C1 segment of cervical spinal cord (tissue), 14 donors: ENCODE data around the gene CDH13.

Experiments
- DNase-seq, 14 donors: peaks; one replicate each; lab custom pipeline; 2025; lab: John Stamatoyannopoulos, UW

Gene CDH13

DNA sequence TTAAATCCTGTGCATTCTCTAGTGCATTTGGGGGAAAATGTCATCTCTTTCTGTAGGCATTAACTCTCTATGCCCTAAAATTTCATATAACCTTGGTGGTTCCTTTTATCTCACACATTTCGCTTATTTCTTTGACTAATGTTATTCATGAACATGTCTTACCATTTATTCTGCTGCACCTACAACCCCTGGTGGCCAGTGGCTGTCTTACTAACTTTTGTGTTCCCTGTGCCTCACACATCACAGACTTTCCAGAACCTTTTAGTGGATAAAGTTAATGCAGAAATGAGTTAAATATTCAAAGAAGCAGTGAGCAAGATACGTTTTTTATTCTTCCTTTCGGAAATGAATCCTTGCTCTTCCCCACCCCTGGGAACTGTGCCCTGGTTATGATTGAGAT lies 111.9 kb downstream of the CDH13 start:
- DNase-seq = no peak

DNA sequence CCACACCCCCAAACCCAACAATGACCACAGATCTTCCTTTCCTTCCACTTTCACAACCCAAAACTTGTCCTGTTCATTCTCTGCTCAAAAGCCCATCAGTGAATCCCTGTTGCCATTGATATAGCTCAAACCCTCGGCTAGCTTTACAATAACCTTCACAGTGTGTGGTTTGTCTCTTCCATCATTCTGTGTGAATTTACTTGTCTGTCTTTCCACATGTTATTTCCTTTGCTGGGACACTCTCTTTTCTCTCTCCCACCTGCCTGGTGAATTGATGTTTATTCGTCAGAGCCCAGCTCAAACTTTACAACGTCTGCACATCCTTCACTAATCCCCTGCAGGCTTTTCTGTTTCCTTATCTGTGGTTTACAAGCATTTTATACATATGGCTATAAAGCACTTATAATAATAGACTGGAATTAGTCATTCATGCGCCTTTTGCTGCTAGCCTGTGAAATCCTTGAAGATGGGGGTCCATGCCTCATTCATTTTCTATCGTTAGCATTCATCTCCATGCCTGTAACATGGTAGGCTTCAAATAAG lies 114.4 kb downstream of the CDH13 start:
- no peak for DNase-seq

DNA sequence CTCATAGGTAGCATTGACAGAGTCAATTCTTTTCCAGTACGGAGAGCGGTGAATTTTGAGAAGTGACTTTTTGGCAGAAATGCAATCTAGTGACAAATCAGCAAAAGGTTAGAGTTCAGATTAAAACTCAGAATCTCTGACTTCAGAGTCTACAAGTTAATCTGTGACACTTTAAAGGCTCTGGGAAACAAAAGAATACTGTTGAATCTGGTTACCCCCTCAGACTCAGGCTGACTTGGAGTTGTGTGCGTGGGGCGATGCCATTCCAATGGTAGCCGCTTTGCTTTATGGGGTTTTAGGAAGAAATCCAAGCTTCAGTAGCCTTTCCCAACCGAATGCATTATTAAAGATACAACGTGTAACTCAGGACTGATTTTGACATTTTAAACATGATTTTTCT lies 118.2 kb downstream of the CDH13 start:
- DNase-seq = no peak

DNA sequence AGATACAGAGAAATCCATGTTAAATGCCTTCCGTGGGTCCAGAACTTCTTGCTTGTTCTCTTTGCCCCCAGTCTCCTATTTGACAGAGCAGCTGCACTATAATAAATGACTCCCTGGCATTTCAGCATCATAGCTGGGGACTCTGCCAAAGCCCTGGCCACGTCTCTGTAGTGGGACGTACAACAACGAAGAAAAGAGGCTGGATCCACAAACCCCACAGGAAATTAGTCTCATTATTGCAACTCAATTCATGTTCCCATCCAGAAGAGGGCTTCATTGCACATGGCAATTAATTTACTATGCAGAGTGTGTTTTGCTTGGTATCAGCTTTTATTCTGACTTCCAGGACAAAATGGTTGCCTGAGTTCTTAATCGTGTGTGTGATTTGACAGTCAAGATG lies 121.3 kb downstream of the CDH13 start:
- DNase-seq = no peak

DNA sequence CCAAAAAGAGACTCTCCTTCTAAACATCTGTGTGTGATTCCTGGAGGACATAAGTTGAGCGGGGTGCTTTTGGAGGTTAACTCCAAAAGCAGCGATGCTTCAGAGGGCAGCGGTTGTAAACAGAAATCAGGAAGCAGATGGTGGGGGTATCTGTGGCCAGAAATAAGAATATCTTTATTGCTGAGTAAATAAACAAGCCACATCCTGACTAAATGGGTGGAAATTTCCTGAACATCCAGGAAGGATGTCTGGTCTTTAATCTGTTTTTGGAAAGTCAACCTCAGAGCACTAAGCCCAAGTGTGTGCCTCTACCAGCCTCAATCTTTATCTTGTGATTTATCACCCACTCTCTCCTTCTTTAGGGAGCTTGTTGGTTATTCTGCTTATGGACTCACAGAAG lies 123.3 kb downstream of the CDH13 start:
- DNase-seq = no peak

DNA sequence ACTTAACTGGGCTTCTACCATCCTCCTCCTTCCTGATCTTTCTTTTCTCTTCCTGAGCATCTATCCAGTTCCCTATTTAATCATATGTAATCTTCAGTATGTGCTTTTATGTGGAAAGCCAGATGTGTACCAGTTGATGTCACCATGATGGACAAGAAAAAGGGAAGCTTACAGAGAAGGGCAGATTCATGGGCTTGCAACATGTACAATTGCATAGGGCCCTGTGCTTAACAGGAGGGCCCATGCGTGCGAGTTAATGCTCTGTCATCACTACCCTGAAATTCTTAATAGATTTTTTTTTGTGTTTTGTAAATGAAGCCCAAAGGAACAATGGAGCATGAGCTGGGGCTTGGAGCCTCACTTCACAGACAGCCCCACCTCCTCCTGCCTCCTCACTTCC lies 124.3 kb downstream of the CDH13 start:
- DNase-seq = no peak

DNA sequence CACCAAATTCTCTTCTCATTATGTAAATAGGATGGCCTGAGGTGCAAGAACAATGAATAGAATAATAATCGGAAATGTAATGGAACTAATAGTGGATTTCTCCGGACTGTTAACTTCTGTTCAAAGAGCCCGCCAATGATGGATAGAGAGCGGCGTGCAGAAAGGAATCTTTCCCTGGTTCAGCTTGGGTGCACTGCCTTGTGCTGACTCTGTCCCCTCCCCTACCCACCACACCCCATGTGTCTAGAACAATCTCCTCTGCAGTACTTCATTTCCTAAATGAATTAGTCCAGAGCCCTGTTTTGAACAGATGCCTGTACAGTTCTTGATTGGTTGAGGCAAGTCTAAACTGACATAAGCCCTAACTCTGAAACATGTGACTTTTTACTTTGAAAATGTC lies 125.4 kb downstream of the CDH13 start:
- DNase-seq = no peak

DNA sequence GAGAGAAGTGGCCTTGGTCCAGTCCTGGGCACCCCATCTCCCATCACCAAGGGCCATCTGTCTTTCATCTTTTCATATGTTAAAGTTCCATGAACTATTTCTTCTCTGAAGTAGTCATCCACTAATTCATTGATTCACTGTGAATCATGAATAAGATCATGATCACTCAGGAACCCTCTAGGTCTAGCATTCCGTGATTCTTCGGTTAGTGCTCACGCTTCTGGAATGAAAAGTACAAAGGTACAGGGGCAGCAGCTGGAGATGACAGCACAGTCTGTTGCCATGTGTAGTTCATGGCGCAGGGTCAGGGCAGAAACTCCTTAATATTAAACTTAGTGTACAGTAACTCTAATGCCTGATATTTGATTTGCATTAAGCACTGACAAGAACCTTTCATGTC lies 127.1 kb downstream of the CDH13 start:
- no peak for DNase-seq

DNA sequence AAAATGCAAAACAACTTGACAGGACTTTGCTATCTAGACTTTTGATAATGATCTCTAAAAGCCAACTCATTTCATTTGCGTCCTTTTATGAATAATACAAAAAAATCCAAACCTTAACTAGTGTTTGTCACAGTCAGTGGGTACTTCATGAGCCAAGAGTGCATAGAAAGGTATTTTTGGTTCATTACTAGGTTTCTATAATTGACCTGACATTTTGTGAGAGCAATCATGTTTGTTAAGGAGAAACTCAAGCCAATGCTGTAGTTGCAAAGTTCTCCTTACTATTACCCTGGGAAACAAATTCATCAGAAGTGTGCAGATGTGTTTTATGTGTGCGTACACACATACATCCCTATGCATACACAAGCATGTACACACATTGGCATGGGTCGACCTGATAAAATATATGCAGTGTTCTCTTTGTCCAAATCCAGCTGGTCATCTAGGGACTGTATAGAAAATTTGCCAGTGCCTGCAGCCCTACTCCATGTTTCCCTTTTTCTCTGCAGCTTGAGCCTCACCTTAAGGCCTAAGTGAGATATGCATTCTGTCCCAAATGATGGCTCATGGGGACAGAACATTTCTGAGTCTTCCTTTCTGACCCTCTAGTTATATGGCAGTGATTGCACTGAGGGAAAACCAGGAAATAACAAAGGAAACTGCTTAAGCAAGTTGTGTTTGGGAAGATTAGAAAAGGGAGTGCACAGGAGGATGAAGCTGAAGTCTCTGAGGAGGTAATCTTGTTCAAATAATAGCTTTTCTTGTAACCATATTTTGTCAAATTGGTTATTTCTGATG lies 128.1 kb downstream of the CDH13 start:
- no peak for DNase-seq

DNA sequence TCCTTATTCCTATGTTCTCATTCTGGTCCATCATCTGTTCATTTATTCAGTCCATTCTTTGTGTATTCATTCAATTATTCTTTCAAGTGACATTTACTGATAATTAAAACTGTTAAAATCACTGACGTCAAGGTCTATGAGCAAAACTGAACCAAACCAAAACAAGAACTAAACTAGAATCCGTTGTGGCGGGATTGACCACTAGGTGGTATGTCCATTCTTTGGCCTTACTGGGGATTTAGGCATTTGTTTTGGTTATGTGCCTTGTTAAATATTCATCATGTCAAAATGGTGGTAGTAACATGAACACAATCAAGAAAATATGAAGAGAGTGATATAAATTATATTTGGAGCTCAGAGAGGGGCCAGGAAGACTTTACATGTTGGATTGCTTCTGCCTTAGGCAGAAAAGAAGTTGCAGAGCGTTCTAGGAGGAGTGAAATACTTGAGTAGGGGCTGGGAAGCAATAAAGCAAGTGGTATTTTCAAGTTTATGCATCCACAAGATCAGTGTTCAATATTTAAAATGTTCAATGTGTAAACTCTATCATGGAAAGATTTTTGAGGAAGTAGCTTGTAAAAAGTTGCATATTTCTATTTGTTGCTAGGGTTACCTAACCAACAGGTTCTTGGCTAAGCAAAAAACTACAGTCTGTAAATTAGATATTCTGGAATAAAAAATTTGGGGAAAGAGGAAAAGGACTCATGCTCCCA lies 129.0 kb downstream of the CDH13 start:
- DNase-seq = no peak

DNA sequence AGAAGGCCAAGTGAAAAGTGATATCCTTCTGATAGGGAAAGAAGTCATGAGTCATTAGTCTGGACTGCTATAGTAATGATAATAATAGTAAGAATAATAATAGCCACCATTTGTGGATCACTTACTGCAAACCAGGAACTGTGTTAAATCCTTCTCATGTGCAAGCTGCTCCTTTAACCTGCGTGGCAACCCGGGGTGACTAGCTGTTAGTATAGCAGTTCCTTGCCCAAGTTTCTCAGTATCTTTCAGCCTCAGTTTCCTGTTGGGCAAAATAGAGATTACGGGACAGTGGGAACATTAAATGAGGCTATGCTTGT lies 129.5 kb downstream of the CDH13 start:
- DNase-seq = no peak

DNA sequence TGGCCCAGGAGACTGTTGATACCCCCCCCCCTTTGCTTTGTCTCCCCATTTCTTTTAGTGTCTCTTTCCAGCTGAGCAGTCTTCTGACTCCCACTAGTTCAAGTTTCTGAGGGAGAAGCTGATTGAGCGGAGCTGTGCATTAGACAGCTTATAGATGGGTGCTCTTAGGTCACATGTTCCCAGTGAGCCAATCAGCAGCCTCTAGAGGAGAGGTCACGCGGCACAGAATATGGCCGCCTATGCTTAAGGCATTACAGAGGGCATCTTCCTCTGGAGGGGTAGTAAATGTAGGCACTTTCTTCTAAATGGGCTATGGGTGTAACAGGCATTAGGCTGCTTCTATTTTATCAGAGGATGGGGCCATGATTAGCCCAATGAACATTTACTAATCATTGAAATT lies 131.6 kb downstream of the CDH13 start:
- DNase-seq = no peak

DNA sequence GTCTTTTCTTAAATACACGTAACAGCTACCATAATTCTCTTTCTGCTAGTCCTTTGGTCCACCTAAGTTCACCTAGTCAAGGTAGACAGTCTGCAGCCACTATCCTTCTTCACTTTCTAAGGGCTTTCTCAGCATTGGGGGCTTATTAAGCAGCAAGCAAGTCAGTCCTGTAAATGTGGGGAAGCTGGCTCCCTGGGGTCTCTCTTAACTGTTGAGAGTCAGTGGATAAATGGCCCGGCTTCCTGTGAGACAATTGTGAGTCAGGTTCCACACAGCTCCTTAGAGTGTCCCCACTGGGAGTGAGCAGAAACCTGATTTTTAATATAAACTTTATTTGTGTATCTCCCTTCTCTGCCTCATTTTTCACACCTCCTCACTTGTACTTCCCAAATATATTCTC lies 132.1 kb downstream of the CDH13 start:
- no peak for DNase-seq

DNA sequence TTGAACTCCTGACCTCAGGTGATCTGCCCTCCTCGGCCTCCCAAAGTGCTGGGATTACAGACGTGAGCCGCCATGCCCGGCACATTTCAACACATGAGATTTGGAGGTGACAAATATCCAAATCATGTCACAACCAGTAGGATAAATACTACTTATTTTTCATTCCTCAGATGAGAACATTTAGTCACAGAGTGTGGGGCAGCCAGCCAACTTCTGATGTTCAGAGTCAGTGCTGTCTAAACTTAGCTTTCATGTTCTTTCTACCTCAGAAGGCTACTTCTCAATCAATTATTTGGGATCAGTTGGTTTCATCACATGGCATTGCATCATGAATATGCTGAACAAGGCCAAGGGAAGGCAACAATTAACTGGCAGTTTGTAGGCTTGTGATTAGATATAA lies 134.5 kb downstream of the CDH13 start:
- no peak for DNase-seq

DNA sequence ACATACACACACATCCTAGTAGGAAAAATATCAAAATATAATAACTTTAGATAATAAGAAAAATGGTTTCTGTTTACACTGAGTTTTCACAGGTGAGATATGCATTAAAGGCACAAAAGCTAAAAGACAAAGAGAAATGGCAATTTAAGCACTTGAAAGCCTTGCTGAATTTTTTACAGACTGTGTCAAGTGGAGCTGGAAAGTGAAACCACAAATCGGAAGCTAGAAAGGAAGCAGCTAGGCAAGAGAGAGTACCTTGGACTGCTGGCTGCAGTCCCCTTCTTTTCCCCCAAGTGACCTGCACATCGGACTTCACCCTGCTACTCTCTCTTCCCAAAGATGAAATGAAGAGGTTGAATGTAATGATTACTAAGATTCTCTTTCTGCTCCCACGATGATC lies 135.1 kb downstream of the CDH13 start:
- no peak for DNase-seq

DNA sequence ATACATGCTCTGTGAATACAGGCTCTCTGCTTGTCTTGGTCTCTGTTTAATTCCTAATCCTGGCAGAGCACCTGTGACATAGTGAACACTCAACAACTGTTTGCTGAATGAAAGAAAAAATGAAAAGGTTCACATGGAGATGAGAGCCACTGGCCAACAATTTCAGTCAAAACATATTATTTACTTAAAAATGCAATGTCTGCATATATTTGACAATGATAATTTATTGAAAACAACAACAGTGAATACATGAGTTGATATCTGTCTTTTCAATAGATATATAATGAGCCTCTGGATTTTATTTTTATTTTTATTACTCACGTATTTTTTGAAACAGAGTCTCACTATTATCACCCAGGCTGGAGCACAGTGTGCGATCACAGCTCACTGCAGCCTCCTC lies 136.6 kb downstream of the CDH13 start:
- DNase-seq = no peak

DNA sequence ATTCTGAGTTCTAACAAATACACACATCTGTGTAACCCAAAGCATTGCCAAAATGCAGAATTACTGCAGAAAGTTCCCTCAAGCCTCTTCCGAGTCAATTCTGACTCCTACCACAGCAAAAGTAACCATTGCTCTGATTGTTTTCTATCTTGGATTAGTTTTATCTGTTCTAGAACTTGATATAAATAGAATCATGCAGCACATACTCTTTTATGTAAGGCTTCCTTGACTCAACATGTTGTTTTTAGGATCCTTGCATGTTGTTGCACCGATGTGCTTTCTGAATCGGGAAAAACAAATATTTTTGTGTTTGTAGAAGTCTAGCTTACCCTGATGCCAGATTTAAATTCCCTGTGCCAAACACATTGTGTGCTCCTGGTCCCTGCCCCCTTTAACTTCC lies 140.4 kb downstream of the CDH13 start:
- no peak for DNase-seq

DNA sequence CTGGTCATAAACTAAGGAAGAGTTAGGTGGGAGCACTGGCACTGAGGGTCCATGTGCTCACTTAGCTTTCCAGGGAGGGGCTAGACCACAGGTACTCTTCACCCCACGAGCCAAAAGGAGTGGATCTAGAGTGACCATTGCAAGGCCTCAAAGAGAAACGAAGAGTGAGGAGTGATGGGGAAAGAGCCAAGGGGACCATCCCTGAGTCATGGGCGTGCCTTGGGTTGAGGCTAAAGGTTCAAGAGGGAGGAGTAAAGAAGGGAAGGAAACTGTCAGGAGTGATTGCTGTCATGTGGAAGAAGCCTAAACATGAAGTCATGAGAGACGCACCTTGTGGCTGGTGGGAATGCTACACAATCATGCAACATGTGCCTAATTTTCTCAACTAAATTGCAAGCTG lies 141.0 kb downstream of the CDH13 start:
- DNase-seq = no peak

DNA sequence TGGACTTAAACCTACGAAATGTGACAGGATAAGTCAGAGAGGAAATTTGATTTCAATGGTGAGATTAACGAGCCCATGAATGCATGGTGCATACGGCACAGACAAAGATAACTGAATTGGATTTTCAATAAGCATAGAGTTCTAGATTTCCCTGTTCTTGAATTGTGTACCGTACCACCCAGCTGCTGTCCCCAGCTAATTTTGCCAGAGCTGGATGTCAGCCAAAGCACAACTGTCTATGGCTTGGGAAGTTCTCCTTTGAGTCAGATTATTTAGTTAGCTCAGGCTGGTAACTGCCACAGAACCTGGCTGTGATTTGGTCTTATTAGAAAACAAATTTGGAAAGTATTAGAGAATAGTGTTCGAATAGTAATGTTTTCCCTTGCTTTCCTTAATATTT lies 143.1 kb downstream of the CDH13 start:
- DNase-seq = peak in 1 of 14 donors; percentile 17

DNA sequence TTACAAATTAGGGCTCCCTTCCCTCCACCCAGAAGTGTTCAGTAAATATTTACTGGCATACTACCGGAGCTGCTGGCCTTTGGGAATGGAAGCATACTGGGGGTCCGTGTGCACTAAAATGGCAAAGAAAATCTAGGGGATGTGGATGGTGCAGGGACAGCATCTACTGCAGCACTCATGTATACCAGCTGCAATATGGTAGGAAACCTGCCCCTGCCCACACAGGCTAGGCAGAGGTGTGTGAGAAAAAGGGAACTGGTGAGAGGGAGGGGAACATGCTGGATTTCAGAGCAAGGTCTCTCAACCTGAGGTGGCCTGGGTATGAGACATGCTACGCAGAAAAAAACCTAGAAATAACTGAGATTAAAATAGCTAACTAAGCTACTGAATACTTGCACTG lies 145.4 kb downstream of the CDH13 start:
- DNase-seq = no peak

DNA sequence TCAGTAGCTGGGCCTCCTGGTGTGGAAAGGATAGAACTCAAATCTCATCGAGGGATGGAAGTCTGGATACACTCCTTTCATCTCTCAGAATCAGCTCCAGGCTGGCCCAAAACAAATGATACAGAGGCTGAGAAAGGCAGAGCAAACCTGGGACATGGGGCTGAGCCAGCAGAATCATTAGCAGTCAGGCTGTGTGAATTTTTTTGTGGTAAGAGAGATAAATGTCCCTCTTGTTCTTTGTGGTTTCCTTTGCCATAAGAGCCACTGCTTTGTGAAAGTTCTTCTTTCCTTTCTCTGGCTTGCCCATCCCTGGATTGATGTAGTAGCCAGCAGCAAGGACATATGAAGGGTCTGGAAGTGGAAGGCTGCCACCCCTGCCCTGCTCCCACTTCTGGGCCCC lies 146.2 kb downstream of the CDH13 start:
- DNase-seq = no peak

DNA sequence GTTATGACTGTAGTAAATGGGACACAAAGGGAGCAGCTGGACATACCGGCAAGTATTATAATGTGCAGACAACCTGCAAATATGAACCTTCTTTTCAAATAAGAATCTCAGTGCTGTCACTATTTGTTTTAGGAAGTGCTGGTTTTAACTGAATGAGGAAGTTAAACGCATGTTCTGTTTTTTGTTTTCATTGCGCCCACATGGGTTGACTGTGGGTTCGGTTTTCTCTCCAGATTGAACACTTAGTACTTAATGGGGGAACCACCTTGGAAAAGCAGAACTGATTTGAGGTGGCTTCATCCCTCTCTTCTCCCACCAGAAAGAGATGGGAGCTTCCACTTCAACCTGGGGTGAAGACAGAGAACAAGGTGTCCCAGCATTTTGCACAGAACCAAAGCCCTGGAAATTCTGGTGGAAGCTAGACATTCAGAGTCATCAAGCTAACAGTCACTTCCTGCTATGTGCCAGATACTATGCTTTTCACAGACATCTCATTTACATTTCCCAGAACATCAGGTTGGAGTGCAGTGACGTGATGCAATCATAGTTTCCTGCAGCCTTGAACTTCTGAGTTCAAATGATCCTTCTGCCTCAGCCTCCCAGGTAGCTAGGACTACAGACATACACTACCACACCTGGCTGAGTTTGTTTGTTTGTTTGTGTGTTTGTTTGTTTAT lies 149.8 kb downstream of the CDH13 start:
- DNase-seq = peak in 3 of 14 donors; percentile 1 to 14 (median 8)
